ENCODE data around the gene DUSP8.

DNA sequence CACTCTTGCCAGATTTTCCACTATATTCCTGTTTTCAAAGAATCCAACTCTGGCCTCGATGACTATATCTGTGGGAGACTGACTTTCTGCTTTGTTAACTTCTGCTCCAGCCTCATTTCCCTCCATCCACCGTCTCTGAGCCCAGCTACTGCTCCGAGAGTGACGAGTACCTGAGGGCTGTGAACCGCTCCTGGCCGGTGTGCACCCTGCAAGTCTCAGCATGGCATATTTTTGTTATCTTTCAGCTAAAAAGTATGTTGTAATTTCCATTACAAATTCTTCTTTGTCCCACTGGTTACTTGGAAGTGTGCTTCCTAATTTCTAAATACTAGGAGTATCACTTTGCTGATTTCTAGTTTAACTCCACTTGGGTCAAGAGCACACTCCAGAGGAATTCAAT lies 49.0 kb downstream of the DUSP8 start:
- no peak for TF ChIP-seq POLR2A (IDR thresholded peaks at IDR 0.05; ENCODE audit: low read length)
- TF ChIP-seq, protein P1, sequence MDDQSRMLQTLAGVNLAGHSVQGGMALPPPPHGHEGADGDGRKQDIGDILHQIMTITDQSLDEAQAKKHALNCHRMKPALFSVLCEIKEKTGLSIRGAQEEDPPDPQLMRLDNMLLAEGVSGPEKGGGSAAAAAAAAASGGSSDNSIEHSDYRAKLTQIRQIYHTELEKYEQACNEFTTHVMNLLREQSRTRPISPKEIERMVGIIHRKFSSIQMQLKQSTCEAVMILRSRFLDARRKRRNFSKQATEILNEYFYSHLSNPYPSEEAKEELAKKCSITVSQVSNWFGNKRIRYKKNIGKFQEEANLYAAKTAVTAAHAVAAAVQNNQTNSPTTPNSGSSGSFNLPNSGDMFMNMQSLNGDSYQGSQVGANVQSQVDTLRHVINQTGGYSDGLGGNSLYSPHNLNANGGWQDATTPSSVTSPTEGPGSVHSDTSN (IDR thresholded peaks at IDR 0.05), result no peak
- TF ChIP-seq, protein P2, sequence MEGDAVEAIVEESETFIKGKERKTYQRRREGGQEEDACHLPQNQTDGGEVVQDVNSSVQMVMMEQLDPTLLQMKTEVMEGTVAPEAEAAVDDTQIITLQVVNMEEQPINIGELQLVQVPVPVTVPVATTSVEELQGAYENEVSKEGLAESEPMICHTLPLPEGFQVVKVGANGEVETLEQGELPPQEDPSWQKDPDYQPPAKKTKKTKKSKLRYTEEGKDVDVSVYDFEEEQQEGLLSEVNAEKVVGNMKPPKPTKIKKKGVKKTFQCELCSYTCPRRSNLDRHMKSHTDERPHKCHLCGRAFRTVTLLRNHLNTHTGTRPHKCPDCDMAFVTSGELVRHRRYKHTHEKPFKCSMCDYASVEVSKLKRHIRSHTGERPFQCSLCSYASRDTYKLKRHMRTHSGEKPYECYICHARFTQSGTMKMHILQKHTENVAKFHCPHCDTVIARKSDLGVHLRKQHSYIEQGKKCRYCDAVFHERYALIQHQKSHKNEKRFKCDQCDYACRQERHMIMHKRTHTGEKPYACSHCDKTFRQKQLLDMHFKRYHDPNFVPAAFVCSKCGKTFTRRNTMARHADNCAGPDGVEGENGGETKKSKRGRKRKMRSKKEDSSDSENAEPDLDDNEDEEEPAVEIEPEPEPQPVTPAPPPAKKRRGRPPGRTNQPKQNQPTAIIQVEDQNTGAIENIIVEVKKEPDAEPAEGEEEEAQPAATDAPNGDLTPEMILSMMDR (IDR thresholded peaks at IDR 0.05), result no peak
- no peak for TF ChIP-seq KDM1A (IDR thresholded peaks at IDR 0.05; ENCODE audit: low read depth)
- TF ChIP-seq MAFK (IDR thresholded peaks at IDR 0.05; ENCODE audit: partially characterized antibody), result no peak
- no peak for TF ChIP-seq FOSB (CRISPR knock-in tag; IDR thresholded peaks at IDR 0.05)
- TF ChIP-seq MYC (IDR thresholded peaks at IDR 0.05; ENCODE audit: borderline replicate concordance, low read length), result no peak
- TF ChIP-seq EP300 (IDR thresholded peaks at IDR 0.05), result no peak
- TF ChIP-seq, protein P3, sequence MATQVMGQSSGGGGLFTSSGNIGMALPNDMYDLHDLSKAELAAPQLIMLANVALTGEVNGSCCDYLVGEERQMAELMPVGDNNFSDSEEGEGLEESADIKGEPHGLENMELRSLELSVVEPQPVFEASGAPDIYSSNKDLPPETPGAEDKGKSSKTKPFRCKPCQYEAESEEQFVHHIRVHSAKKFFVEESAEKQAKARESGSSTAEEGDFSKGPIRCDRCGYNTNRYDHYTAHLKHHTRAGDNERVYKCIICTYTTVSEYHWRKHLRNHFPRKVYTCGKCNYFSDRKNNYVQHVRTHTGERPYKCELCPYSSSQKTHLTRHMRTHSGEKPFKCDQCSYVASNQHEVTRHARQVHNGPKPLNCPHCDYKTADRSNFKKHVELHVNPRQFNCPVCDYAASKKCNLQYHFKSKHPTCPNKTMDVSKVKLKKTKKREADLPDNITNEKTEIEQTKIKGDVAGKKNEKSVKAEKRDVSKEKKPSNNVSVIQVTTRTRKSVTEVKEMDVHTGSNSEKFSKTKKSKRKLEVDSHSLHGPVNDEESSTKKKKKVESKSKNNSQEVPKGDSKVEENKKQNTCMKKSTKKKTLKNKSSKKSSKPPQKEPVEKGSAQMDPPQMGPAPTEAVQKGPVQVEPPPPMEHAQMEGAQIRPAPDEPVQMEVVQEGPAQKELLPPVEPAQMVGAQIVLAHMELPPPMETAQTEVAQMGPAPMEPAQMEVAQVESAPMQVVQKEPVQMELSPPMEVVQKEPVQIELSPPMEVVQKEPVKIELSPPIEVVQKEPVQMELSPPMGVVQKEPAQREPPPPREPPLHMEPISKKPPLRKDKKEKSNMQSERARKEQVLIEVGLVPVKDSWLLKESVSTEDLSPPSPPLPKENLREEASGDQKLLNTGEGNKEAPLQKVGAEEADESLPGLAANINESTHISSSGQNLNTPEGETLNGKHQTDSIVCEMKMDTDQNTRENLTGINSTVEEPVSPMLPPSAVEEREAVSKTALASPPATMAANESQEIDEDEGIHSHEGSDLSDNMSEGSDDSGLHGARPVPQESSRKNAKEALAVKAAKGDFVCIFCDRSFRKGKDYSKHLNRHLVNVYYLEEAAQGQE (IDR thresholded peaks at IDR 0.05), result no peak
- TF ChIP-seq RNF2 (IDR thresholded peaks at IDR 0.05; ENCODE audit: borderline replicate concordance, low read depth), result no peak
- no peak for TF ChIP-seq JUN (IDR thresholded peaks at IDR 0.05)
- no peak for TF ChIP-seq ZC3H11A (IDR thresholded peaks at IDR 0.05)
- no peak for TF ChIP-seq CEBPB (IDR thresholded peaks at IDR 0.05)
- TF ChIP-seq, protein P4, sequence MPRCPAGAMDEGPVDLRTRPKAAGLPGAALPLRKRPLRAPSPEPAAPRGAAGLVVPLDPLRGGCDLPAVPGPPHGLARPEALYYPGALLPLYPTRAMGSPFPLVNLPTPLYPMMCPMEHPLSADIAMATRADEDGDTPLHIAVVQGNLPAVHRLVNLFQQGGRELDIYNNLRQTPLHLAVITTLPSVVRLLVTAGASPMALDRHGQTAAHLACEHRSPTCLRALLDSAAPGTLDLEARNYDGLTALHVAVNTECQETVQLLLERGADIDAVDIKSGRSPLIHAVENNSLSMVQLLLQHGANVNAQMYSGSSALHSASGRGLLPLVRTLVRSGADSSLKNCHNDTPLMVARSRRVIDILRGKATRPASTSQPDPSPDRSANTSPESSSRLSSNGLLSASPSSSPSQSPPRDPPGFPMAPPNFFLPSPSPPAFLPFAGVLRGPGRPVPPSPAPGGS (IDR thresholded peaks at IDR 0.05), result no peak

All from A549 (cell line).